H1 (cell line): ENCODE results near the gene ETV2. TPM values are rescaled to one million over a fixed set of nuclear protein-coding genes. Genes with fewer than 3 reads are reported as not detected.

Experiments used
- CTCF ChIA-PET: fragments of 300-600 bp; sonication (Branson Sonifier 250); formaldehyde crosslinking; loops from one replicate; lab custom pipeline; 2021; ENCODE audit not compliant: partially characterized antibody; lab: Charles Lee
- POLR2A ChIA-PET: fragments of 300-600 bp; sonication (Branson Sonifier 250); formaldehyde crosslinking; loops from one replicate; lab custom pipeline; 2021; ENCODE audit warnings: inconsistent platforms; ENCODE audit not compliant: partially characterized antibody; lab: Charles Lee
- DNase-seq, 2 experiments: peaks; one replicate each; pipeline versions ENCODE4 v3.0.0 to v3.0.0-alpha.2; 2010 to 2022; ENCODE audit warnings: low spot score in 2 of 2, low read depth in 1 of 2, mixed read lengths in 1 of 2
- FAIRE-seq: peaks from 2 replicates; lab custom pipeline; 2011; peaks lifted over from hg19 to GRCh38; lab: Jason Lieb, UNC
- H2AFZ ChIP-seq: 2 replicates; pipeline ENCODE4 v1.8.1; 2012; ENCODE audit warnings: low read length, inconsistent platforms
- H2AK5ac ChIP-seq: 2 replicates; pipeline ENCODE4 v1.6.1; 2013; ENCODE audit warnings: low read depth, low read length
- H2BK120ac ChIP-seq: replicated peaks from 2 replicates; pipeline ENCODE3; 2013; ENCODE audit warnings: low read depth, low read length, inconsistent platforms
- H2BK12ac ChIP-seq: 2 replicates; pipeline ENCODE4 v1.6.1; 2013; ENCODE audit warnings: low read depth, low read length
- H2BK15ac ChIP-seq: 2 replicates; pipeline ENCODE4 v1.6.1; 2013; ENCODE audit warnings: low read length
- H2BK20ac ChIP-seq: 2 replicates; pipeline ENCODE4 v1.6.1; 2013; ENCODE audit warnings: low read length
- H2BK5ac ChIP-seq: 2 replicates; pipeline ENCODE4 v1.6.1; 2013; ENCODE audit warnings: low read depth, low read length
- H3K14ac ChIP-seq: 2 replicates; pipeline ENCODE4 v1.6.1; 2013; ENCODE audit warnings: inconsistent platforms; ENCODE audit not compliant: insufficient read length
- H3K18ac ChIP-seq: 2 replicates; pipeline ENCODE4 v1.6.1; 2013; ENCODE audit warnings: low read length; ENCODE audit errors: extremely low read depth
- H3K23ac ChIP-seq: 2 replicates; pipeline ENCODE4 v1.6.1; 2013; ENCODE audit warnings: inconsistent platforms; ENCODE audit not compliant: insufficient read length
- H3K23me2 ChIP-seq: 2 replicates; pipeline ENCODE4 v1.6.1; 2013; ENCODE audit warnings: low read depth, low read length
- H3K27ac ChIP-seq: 2 replicates; pipeline ENCODE4 v1.6.1; 2011; ENCODE audit warnings: low read depth, low read length, inconsistent platforms
- H3K27me3 ChIP-seq, 4 experiments: replicated peaks in 1 of 4; 1 replicate in 1 of 4; 2 replicates in 3 of 4; pipeline versions ENCODE4 v1.6.1 to v1.8.1; 2011 to 2013; ENCODE audit warnings: low read length in 3 of 4, mild to moderate bottlenecking in 3 of 4, inconsistent platforms in 2 of 4, mixed read lengths in 2 of 4, moderate library complexity in 1 of 4; ENCODE audit not compliant: control insufficient read depth in 3 of 4, insufficient read depth in 3 of 4; ENCODE audit errors: extremely low read depth in 1 of 4
- H3K36me3 ChIP-seq, 4 experiments: 2 replicates each; pipeline versions ENCODE4 v1.6.1 to v1.8.1; 2011 to 2013; ENCODE audit warnings: mild to moderate bottlenecking in 4 of 4, low read length in 3 of 4, moderate library complexity in 2 of 4, control low read depth in 1 of 4, inconsistent platforms in 1 of 4; ENCODE audit not compliant: insufficient read depth in 4 of 4, control insufficient read depth in 2 of 4
- H3K4ac ChIP-seq: replicated peaks from 2 replicates; pipeline ENCODE3; 2013; ENCODE audit warnings: low read length, low read depth, mixed read lengths, inconsistent platforms; ENCODE audit not compliant: insufficient read length
- H3K4me1 ChIP-seq, 4 experiments: replicated peaks in 1 of 4; 1 replicate in 1 of 4; 2 replicates in 3 of 4; pipeline versions ENCODE4 v1.6.1 to v1.8.1; 2011 to 2013; ENCODE audit warnings: low read length in 3 of 4, inconsistent platforms in 2 of 4, mixed read lengths in 1 of 4; ENCODE audit not compliant: insufficient read depth in 4 of 4, control insufficient read depth in 3 of 4
- H3K4me2 ChIP-seq, 2 experiments: 2 replicates each; pipeline versions ENCODE4 v1.6.1 to v1.8.1; 2011 to 2013; ENCODE audit warnings: low read depth in 2 of 2, low read length in 2 of 2, control low read depth in 1 of 2, inconsistent platforms in 1 of 2, mild to moderate bottlenecking in 1 of 2; ENCODE audit not compliant: insufficient read depth in 1 of 2
- H3K4me3 ChIP-seq, 4 experiments: fragments of 200-600, 300-600 bp in 1 of 4; sonication (generic), shearing (Covaris generic), sonication (Bioruptor Twin) in 1 of 4; 2 replicates each; pipeline versions ENCODE4 v1.5.1 to v1.8.1; 2011 to 2016; ENCODE audit warnings: low read length in 4 of 4, low read depth in 3 of 4, control low read depth in 2 of 4, inconsistent platforms in 2 of 4, mild to moderate bottlenecking in 2 of 4, mixed read lengths in 1 of 4, moderate library complexity in 1 of 4; ENCODE audit not compliant: insufficient read depth in 2 of 4; ENCODE audit errors: extremely low read depth in 1 of 4
- H3K56ac ChIP-seq: replicated peaks from 2 replicates; pipeline ENCODE3; 2013; ENCODE audit warnings: low read depth, mild to moderate bottlenecking, mixed read lengths, low read length, inconsistent platforms; ENCODE audit not compliant: insufficient read length
- H3K79me1 ChIP-seq: 2 replicates; pipeline ENCODE4 v1.6.1; 2013; ENCODE audit warnings: low read depth, low read length, control low read depth
- H3K79me2 ChIP-seq, 2 experiments: 2 replicates each; pipeline versions ENCODE4 v1.6.1 to v1.8.1; 2012 to 2013; ENCODE audit warnings: low read length in 2 of 2, mild to moderate bottlenecking in 2 of 2, inconsistent platforms in 1 of 2; ENCODE audit not compliant: insufficient read depth in 2 of 2, control insufficient read depth in 1 of 2
- H3K9ac ChIP-seq, 4 experiments: replicated peaks in 1 of 4; 1 replicate in 1 of 4; 2 replicates in 3 of 4; pipeline versions ENCODE4 v1.6.1 to v1.8.1; 2011 to 2013; ENCODE audit warnings: low read depth in 3 of 4, low read length in 3 of 4, control low read depth in 2 of 4, mild to moderate bottlenecking in 2 of 4, moderate library complexity in 2 of 4, inconsistent platforms in 1 of 4; ENCODE audit errors: extremely low read depth in 1 of 4
- H3K9me3 ChIP-seq, 2 experiments: 2 replicates each; pipeline versions ENCODE4 v1.6.1 to v1.8.1; 2012 to 2013; ENCODE audit warnings: mild to moderate bottlenecking in 2 of 2, moderate library complexity in 2 of 2, control low read depth in 1 of 2, inconsistent platforms in 1 of 2, low read depth in 1 of 2, low read length in 1 of 2, mixed read lengths in 1 of 2; ENCODE audit not compliant: insufficient read depth in 2 of 2
- H4K20me1 ChIP-seq, 2 experiments: replicated peaks in 1 of 2; 2 replicates each; pipeline versions ENCODE3 to v1.8.1; 2011 to 2013; ENCODE audit warnings: inconsistent platforms in 2 of 2, low read length in 2 of 2, mild to moderate bottlenecking in 1 of 2; ENCODE audit not compliant: insufficient read depth in 2 of 2, control insufficient read depth in 1 of 2
- H4K5ac ChIP-seq: 2 replicates; pipeline ENCODE4 v1.6.1; 2013; ENCODE audit warnings: low read length, low read depth, mixed read lengths, inconsistent platforms; ENCODE audit not compliant: insufficient read length
- H4K8ac ChIP-seq: 2 replicates; pipeline ENCODE4 v1.8.0; 2013; ENCODE audit warnings: mild to moderate bottlenecking, moderate library complexity, low read length, inconsistent platforms; ENCODE audit not compliant: insufficient read depth; ENCODE audit errors: extremely low read depth
- H4K91ac ChIP-seq: replicated peaks from 2 replicates; pipeline ENCODE3; 2013; ENCODE audit warnings: low read length, mixed read lengths, inconsistent platforms; ENCODE audit not compliant: insufficient read length
- POLR2A ChIP-seq, 2 experiments: IDR thresholded peaks; 1 replicate in 1 of 2; 2 replicates in 1 of 2; pipeline ENCODE4 v1.6.1; 2011; ENCODE audit warnings: low read depth in 2 of 2, low read length in 2 of 2, mild to moderate bottlenecking in 2 of 2; ENCODE audit errors: control extremely low read depth in 1 of 2
- SIX5 ChIP-seq: IDR thresholded peaks from 2 replicates; pipeline ENCODE4 v1.6.1; 2011; ENCODE audit warnings: mild to moderate bottlenecking, low read depth, low read length
- TAF1 ChIP-seq: IDR thresholded peaks from 2 replicates; pipeline ENCODE4 v1.6.1; 2011; ENCODE audit warnings: mild to moderate bottlenecking, low read depth, low read length
- WGBS, 2 experiments: shearing (Covaris generic) in 1 of 2; methylation state at CpG; one replicate each; pipeline versions ENCODE4 v1.1.6 to v1.1.7; 2013 to 2015; ENCODE audit warnings: low lambda C conversion rate in 2 of 2, mixed read lengths in 2 of 2, inconsistent platforms in 1 of 2, low coverage in 1 of 2, missing lambda C conversion rate in 1 of 2; ENCODE audit not compliant: insufficient replicate concordance in 2 of 2, insufficient coverage in 1 of 2, insufficient read length in 1 of 2; ENCODE audit errors: extremely low coverage in 1 of 2, missing lambda C conversion rate in 1 of 2; 5-methylcytosine and 5-hydroxymethylcytosine counted together
- polyA plus RNA-seq, 7 experiments: library from polyadenylated mRNA; depleted of rRNA in 3 of 7; stranded (reverse) in 5 of 7; unstranded in 2 of 7; fragments of >200 nt in 5 of 7; fragments of 200-250 nt in 2 of 7; gene quantifications; 1 replicate in 5 of 7; 2 replicates in 1 of 7; 4 replicates in 1 of 7; pipeline versions ENCODE4 v1.2.1 to v1.2.3, GENCODE V29; 2011 to 2013; ENCODE audit warnings: missing spikeins in 2 of 7, mixed read lengths in 2 of 7
- total RNA-seq: library from RNA; stranded (reverse); fragmentation: NEBNext Ultra II Directional; extraction: Animal tissue kit (Norgen Biotek cat#: 25700); gene quantifications from 2 replicates; pipeline ENCODE4 v1.2.1, GENCODE V29; 2021

The ETV2 gene
- total and polyA plus RNA-seq, 2 of the 8 experiments (the other 6 are each of a cell fraction or from before 2014, with no cell fraction given) = 0.88 to 1.3 TPM

DNA sequence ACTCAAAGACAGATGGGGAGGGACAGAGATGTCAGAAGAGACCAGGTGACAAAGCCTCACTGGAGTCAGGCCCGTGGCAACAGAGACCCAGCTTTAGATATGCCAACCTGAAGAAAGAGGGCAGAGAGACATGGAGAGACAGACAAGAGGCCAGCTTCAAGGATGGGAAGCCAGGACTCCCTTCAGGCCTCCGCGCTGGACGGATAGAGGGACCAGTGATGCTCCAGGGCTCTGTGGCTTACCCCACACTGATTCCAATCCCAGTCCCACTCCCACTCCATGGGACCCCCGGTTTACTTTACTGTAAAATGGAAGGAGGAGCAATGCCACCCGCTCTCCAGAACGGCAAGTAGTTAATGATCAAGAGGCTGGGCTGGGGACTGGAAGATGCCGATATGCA lies 1.7 kb upstream of the ETV2 start:
- Histone ChIP-seq H3K4me3 (no peak overlapping the region), H2BK15ac (peak overlapping the region; percentile 81; the same call in 1 of the 2 replicates), H4K20me1 (peaks cover 0 to 2% of the 10 kb centered on the region in 2 experiments), H3K9ac (no peak overlapping the region), H2BK20ac (peak overlapping the region; percentile 37; the same call in 1 of the 2 replicates), H3K23me2 (peaks cover 14% of the 10 kb centered on the region; the same call in 1 of the 2 replicates), H4K5ac (no peak overlapping the region), H3K4ac (no peak overlapping the region), H3K79me1 (no peaks in the 10 kb centered on the region), H3K56ac (no peak overlapping the region), H3K79me2 (no peaks in the 10 kb centered on the region), H2BK120ac (no peak overlapping the region), H3K23ac (no peak overlapping the region), H2BK12ac (peak overlapping the region; percentile 85), H3K4me2 (no peak overlapping the region), H2BK5ac (peak overlapping the region; percentile 18), H3K14ac (no peak overlapping the region), H3K9me3 (no peaks in the 10 kb centered on the region), H2AK5ac (0 out of 2 replicates have a peak overlapping the region, but pooled peaks have one; percentile 39), H3K4me1 (peaks cover 4 to 23% (median 16%) of the 10 kb centered on the region in 4 experiments), H4K8ac (no peak overlapping the region), H3K27ac (no peak overlapping the region), H3K36me3 (peaks cover 3 to 15% (median 7%) of the 10 kb centered on the region in 4 experiments; a peak in 6 of 8 replicates), H3K18ac (no peak overlapping the region), H4K91ac (no peak overlapping the region), H3K27me3 (peaks cover 0 to 6% (median 3%) of the 10 kb centered on the region in 4 experiments; a peak in 3 of 7 replicates), H2AFZ (no peak overlapping the region)
- POLR2A ChIA-PET = interaction anchor here (1.5 kb wide), 1 partner anchor 8 kb away, joined by 4 read pairs; the partner anchor contains the start of gene COX6B1
- TF ChIP-seq TAF1 (no peak), SIX5 (no peak), POLR2A (IDR thresholded peaks at IDR 0.05; ENCODE audit: control extremely low read depth in 1 of 2, low read depth in 2 of 2, low read length in 2 of 2) (peak in 1 of 2 experiments; percentile 8; a peak in 1 of 3 replicates)
- DNase-seq (no peak), FAIRE-seq (no peak)
- WGBS, 2 experiments = 86% methylated on average over 8 of the region's 8 CpGs; no CpG with 5 or more reads in 1 of the 2 experiments
- CTCF ChIA-PET = interaction anchor here (4.8 kb wide), 1 partner anchor 48 kb away, joined by 20 read pairs; no protein-coding TSS in a partner anchor
